Neural cell (in vitro differentiated cells): ENCODE results near the gene SOD3. TPM values are rescaled to one million over a fixed set of nuclear protein-coding genes. Genes with fewer than 3 reads are reported as not detected.

ENCODE experiments used
- H2AFZ ChIP-seq: fragments of 200-600, 300-800 bp; sonication (generic), shearing (Covaris generic); 2 replicates; pipeline ENCODE4 v1.6.0; 2014; ENCODE audit warnings: low read depth, mild to moderate bottlenecking, antibody characterized with exemption, low read length, moderate library complexity
- H3F3A ChIP-seq: fragments of 200-600 bp; shearing (Covaris generic); 2 replicates; pipeline ENCODE4 v1.6.1; 2016; ENCODE audit warnings: mild to moderate bottlenecking, moderate library complexity, mixed read lengths, antibody characterized with exemption, low read length; ENCODE audit not compliant: insufficient read depth, poor library complexity, severe bottlenecking
- H3K27ac ChIP-seq: fragments of 200-600, 300-800 bp; sonication (generic), shearing (Covaris generic); 2 replicates; pipeline ENCODE4 v1.5.1; 2014; ENCODE audit warnings: mild to moderate bottlenecking, low read length, moderate library complexity
- H3K27me3 ChIP-seq: fragments of 300-800, 200-600 bp; sonication (generic), shearing (Covaris generic); 2 replicates; pipeline ENCODE4 v1.6.0; 2014; ENCODE audit warnings: mild to moderate bottlenecking, low read depth, low read length, moderate library complexity; ENCODE audit not compliant: insufficient read depth
- H3K36me3 ChIP-seq: fragments of 300-800, 200-600 bp; sonication (generic), shearing (Covaris generic); 2 replicates; pipeline ENCODE4 v1.5.1; 2014; ENCODE audit warnings: mild to moderate bottlenecking, antibody characterized with exemption, low read length, moderate library complexity; ENCODE audit not compliant: insufficient read depth
- H3K4me2 ChIP-seq: fragments of 300-800, 200-600 bp; sonication (generic), shearing (Covaris generic); 2 replicates; pipeline ENCODE4 v1.6.0; 2014; ENCODE audit warnings: mild to moderate bottlenecking, low read length
- H3K4me3 ChIP-seq: fragments of 300-800, 200-600 bp; sonication (generic), shearing (Covaris generic); 2 replicates; pipeline ENCODE4 v1.5.1; 2014; ENCODE audit warnings: mild to moderate bottlenecking, low read length, moderate library complexity
- H3K79me2 ChIP-seq: fragments of 200-600 bp; shearing (Covaris generic); replicated peaks from 2 replicates; pipeline ENCODE4 v1.6.0; 2014; ENCODE audit warnings: mild to moderate bottlenecking, low read length, moderate library complexity; ENCODE audit not compliant: insufficient read depth
- H3K9ac ChIP-seq: fragments of 300-800, 200-600 bp; sonication (generic), shearing (Covaris generic); 2 replicates; pipeline ENCODE4 v1.6.1; 2016; ENCODE audit warnings: mild to moderate bottlenecking, low read length, mixed read lengths
- H3K9me2 ChIP-seq: fragments of 200-600 bp; shearing (Covaris generic); 2 replicates; pipeline ENCODE4 v1.6.1; 2016; ENCODE audit warnings: mild to moderate bottlenecking, low read length, mixed read lengths; ENCODE audit not compliant: insufficient read depth
- H3K9me3 ChIP-seq: fragments of 200-600, 300-800 bp; sonication (generic), shearing (Covaris generic); 2 replicates; pipeline ENCODE4 v1.6.1; 2016; ENCODE audit warnings: mild to moderate bottlenecking, mixed run types, low read length, moderate library complexity, mixed read lengths
- H4K20me1 ChIP-seq: fragments of 200-600 bp; shearing (Covaris generic); 2 replicates; pipeline ENCODE4 v1.6.1; 2016; ENCODE audit warnings: mild to moderate bottlenecking, mixed run types; ENCODE audit not compliant: insufficient read depth
- CTCF ChIP-seq: fragments of 450-650 bp; IDR thresholded peaks from 2 replicates; pipeline ENCODE4 v1.5.1; 2014; ENCODE audit warnings: antibody characterized with exemption, mild to moderate bottlenecking, moderate library complexity; ENCODE audit not compliant: poor library complexity, severe bottlenecking
- EP300 ChIP-seq: fragments of 450-650 bp; conservative IDR thresholded peaks from 2 replicates; pipeline ENCODE4 v1.6.1; 2014; ENCODE audit warnings: antibody characterized with exemption, mild to moderate bottlenecking, moderate library complexity; ENCODE audit not compliant: poor library complexity, severe bottlenecking
- EZH2 ChIP-seq: fragments of 200-600, 300-800 bp; shearing (Covaris generic), sonication (generic); IDR thresholded peaks from 2 replicates; pipeline ENCODE4 v1.6.1; 2014; ENCODE audit warnings: antibody characterized with exemption, low read length, borderline replicate concordance, mild to moderate bottlenecking; ENCODE audit not compliant: insufficient read depth, poor library complexity, severe bottlenecking
- MXI1 ChIP-seq: fragments of 450-650 bp; conservative IDR thresholded peaks from 2 replicates; pipeline ENCODE4 v1.6.1; 2014; ENCODE audit warnings: antibody characterized with exemption, mild to moderate bottlenecking; ENCODE audit not compliant: poor library complexity, severe bottlenecking
- POLR2AphosphoS5 ChIP-seq: IDR thresholded peaks from 2 replicates; pipeline ENCODE4 v1.6.1; 2012
- RAD21 ChIP-seq: fragments of 450-650 bp; conservative IDR thresholded peaks from 2 replicates; pipeline ENCODE4 v1.6.1; 2014; ENCODE audit warnings: antibody characterized with exemption, mild to moderate bottlenecking, moderate library complexity
- REST ChIP-seq: IDR thresholded peaks from 2 replicates; pipeline ENCODE4 v1.6.1; 2012; ENCODE audit warnings: borderline replicate concordance
- SMC3 ChIP-seq: fragments of 450-650 bp; conservative IDR thresholded peaks from 2 replicates; pipeline ENCODE4 v1.6.1; 2014; ENCODE audit warnings: antibody characterized with exemption, mild to moderate bottlenecking, moderate library complexity; ENCODE audit not compliant: poor library complexity
- TAF1 ChIP-seq: IDR thresholded peaks from 2 replicates; pipeline ENCODE4 v1.6.1; 2012; ENCODE audit warnings: low read depth
- polyA plus RNA-seq: library from polyadenylated mRNA; depleted of rRNA; stranded (reverse); fragments of >200 nt; gene quantifications from 2 replicates; pipeline ENCODE4 v1.2.3, GENCODE V29; 2014

SOD3 gene
- polyA plus RNA-seq, 1 donor from 2014 or later = not detected

GRCh38 chr4:24792552-24792951 is 2.8 kb upstream of the SOD3 start:
- Histone ChIP-seq H3K9ac (no peak overlapping the region), H3K36me3 (no peaks in the 10 kb centered on the region), H3K4me2 (no peak overlapping the region), H3F3A (no peaks in the 10 kb centered on the region), H4K20me1 (no peaks in the 10 kb centered on the region), H3K27ac (no peak overlapping the region), H3K27me3 (no peaks in the 10 kb centered on the region), H2AFZ (no peak overlapping the region), H3K4me3 (no peak overlapping the region), H3K9me2 (no peaks in the 10 kb centered on the region), H3K79me2 (no peaks in the 10 kb centered on the region), H3K9me3 (no peaks in the 10 kb centered on the region)
- TF ChIP-seq EP300 = no peak
- no peak for TF ChIP-seq REST
- TF ChIP-seq SMC3 = no peak
- TF ChIP-seq TAF1 = no peak
- no peak for TF ChIP-seq EZH2
- no peak for TF ChIP-seq RAD21
- TF ChIP-seq MXI1 = no peak
- TF ChIP-seq POLR2AphosphoS5 = no peak
- no peak for TF ChIP-seq CTCF

GRCh38 chr4:24793219-24794005 is 2.0 kb upstream of the SOD3 start:
- Histone ChIP-seq H3K4me3 (no peak overlapping the region), H3K4me2 (no peak overlapping the region)

More at GRCh38 chr4:24793219-24794005, 2.0 kb upstream of the SOD3 start:
- Histone ChIP-seq H3K9me2 (no peaks in the 10 kb centered on the region), H3K9me3 (no peaks in the 10 kb centered on the region), H3K27ac (no peak overlapping the region), H3F3A (no peaks in the 10 kb centered on the region), H3K9ac (no peak overlapping the region), H3K27me3 (no peaks in the 10 kb centered on the region), H4K20me1 (no peaks in the 10 kb centered on the region), H3K79me2 (no peaks in the 10 kb centered on the region), H2AFZ (no peak overlapping the region), H3K36me3 (no peaks in the 10 kb centered on the region)
- TF ChIP-seq REST (no peak), POLR2AphosphoS5 (no peak), MXI1 (no peak), EZH2 (no peak), TAF1 (no peak), EP300 (no peak), RAD21 (no peak), CTCF (no peak), SMC3 (no peak)
